Fibroblast of upper back skin (primary cell): Measurements from ENCODE around the gene YLPM1.

Experiments
- DNase-seq: peaks from one replicate; pipeline ENCODE4 v3.0.0-alpha.2; 2013

Gene YLPM1

DNA sequence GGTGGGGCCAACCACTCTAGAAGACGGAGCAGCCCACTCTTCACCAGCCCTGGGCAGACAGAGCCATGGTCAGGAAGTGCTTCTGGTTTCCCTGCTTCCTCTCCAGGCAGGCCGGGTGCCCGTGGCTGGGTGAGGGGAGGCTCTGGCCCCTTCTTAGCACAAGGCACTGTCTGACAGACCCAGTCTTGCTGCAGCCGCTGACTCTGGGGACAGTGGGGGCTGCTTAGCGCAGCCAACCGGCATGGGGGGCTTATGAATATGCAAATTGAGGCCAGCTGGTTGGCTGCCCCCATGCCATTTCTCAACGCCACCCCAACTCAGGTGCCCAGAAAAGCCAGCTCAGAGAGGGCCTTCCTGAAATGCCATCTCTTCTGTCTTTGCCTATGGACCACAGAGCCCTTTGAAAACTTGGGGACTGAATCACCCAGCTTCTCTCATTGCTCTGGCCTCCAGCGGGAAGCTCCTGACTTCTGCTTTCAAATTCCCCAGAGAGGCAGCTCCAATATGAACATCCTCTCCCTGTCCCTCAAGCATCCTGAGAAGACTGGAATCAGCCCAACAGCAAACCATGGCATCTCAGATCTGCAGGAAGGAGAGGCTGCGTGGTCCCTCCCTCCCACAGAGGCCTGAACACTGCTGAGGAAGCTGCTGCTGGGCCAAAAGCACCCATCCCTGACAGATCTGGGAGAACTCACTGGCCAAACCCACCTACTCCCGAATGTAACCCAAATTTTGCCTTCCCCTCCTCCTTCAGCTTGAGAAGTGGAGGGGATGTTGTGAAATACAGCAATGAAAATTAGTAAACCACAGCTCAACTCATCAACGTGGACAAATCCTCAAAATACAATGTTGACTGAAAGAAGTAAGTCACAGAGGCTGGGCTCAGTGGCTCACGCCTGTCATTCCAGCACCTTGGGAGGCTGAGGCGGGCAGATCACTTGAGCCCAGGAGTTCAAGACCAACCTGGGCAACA is 113.1 kb downstream of the YLPM1 start, which contains the start of gene PROX2:
TSS of gene PROX2 (minus strand) at position 205 of the 973 bp plus-strand sequence. CDS start 12,311 bp downstream, outside the sequence.
- peak; percentile 53 for DNase-seq

DNA sequence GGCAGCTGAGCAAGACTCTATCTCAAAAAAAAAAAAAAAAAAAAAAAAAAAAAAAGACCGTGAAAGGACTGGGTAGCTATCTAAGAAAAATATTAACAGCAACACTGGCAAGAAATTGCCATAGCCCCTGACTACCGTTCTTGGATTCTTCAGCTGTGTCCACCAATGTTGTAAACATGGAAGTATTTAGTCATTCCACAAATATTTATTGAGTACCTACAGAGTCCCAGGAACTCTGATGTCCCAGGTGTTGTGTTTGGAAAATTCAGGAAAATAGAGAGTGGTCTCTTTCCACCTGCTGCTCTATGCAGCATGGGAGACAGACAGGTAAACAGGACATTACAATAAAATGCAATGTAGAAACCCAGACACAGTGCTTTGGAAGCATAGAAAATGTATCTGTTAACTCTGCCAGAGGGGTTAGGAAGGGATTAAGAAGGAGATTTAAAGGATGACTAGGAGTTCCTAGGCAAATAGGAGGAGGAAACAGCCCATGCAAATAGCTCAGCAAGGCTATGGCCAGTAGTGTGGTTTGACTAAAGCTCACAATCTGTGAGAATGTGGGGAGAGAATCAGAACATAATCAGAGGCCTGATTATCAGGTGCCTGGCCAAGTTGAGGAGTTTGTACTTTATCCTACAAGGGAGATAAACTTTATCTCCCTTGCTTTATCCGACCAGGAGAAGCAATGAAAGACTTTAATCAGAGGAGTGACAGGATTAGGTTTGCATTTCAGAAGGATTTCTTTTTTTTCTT is 116.5 kb downstream of the YLPM1 start:
- DNase-seq, result no peak

DNA sequence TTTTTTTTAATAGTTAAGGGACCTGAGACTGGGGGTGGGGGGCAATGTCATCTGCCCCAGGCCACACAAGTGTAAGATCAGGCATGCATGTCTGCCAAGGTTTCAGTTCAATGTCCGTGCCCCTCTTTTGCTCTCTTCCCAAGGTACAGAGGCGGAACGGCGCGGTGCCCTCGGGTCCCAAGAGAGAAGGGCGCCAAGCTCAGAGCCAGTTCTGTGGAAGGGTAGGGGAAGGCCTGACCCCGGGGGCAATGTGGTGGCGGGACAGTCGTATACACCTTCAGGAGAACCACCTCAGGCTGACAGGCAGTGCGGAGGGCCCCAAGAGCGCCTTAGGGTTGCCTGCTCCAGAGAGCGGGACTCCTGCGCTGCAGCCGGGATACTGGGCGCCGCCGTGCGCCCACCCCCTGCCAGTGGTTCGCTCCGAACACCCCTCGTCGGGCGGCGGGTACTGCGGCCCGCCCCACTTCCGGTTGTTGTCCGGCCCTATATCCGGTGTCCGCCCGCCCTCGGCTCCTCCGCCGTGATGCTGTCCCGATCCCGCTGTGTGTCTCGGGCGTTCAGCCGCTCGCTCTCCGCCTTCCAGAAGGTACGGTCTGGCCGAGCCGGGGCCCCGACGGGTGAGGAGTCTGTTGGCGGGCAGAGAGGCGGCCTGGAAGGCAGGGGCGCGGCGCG is 118.5 kb downstream of the YLPM1 start, which contains the start of gene DLST:
TSS of gene DLST (plus strand) at position 486 of the 672 bp plus-strand sequence. CDS start at position 524, 38 bp downstream.
- DNase-seq, result peak; percentile 81

DNA sequence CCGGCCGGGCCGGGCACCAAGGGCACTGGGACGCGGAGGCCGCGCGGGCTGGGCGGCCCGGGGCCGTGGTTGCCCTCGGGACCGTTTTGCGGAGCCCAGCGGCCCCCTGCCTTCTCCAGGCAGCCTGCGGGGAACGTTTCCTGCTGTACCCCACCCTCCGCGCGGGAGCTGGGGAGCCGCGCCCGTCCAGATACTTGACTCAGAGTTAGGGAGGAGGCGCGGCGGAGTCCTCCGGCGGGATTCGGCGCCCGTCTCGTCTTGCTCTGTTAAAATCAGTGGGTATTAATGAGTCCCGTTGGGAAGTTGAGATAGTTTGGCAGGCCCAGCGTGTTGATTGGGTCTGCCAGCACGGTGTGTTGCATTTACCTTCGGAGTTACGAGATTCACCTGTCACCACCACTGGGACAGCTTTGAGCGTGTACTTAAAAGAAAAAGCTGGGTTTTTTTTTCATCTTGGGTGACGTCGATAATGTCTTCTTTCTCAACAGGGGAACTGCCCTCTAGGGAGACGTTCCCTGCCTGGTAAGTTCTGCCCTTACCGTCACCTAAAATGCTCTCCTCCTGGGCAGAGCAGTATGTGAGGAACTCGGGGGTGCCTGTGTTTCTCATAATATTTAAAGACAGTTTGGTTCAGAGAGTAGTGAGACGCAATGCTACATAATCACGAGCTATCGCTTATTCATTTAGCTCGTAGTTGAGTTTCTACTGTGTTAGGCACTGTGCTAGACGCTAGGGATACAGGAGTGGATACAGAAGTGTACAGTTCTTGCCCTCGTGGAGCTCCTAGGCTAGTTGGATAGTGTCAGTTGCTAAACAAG is 119.2 kb downstream of the YLPM1 start:
- DNase-seq, result no peak
